IMR-90 (cell line): Measurements from ENCODE around the gene MTCL3.

ENCODE experiments used
- ATAC-seq: fragments of 200-7000 bp; cut with Tn5 transposase; 2 replicates; pipeline ENCODE4 v1.9.1; 2020; ENCODE audit warnings: low read depth, mild to moderate bottlenecking, moderate library complexity
- BruUV-seq: library from RNA; stranded (reverse); fragments of 400-500 nt; replicated peaks from 2 replicates; lab custom pipeline; 2021; lab: Mats Ljungman, UMichigan
- CTCF ChIA-PET: fragments of 300-600 bp; formaldehyde crosslinking; extraction: SDS; loops from one replicate; lab custom pipeline; 2021; ENCODE audit warnings: antibody characterized with exemption; lab: Yijun Ruan, JAX
- POLR2A ChIA-PET: fragments of 300-600 bp; sonication (Branson Sonifier 250); formaldehyde crosslinking; loops from one replicate; lab custom pipeline; 2022; ENCODE audit warnings: antibody characterized with exemption; ENCODE audit not compliant: unreplicated experiment; lab: Charles Lee
- DNase-seq: peaks from one replicate; pipeline ENCODE4 v3.0.0; 2013
- H2AFZ ChIP-seq: replicated peaks from 2 replicates; pipeline ENCODE3; 2013; ENCODE audit warnings: low read length, mild to moderate bottlenecking; ENCODE audit not compliant: poor library complexity
- H2AK5ac ChIP-seq: 2 replicates; pipeline ENCODE4 v1.6.1; 2013; ENCODE audit warnings: low read depth, low read length, inconsistent platforms
- H2AK9ac ChIP-seq: replicated peaks from 2 replicates; pipeline ENCODE3; 2013; ENCODE audit warnings: mild to moderate bottlenecking, low read depth, low read length, moderate library complexity; ENCODE audit not compliant: poor library complexity
- H2BK120ac ChIP-seq: 2 replicates; pipeline ENCODE4 v1.6.1; 2013; ENCODE audit warnings: low read depth, low read length, inconsistent platforms
- H2BK15ac ChIP-seq: 3 replicates; pipeline ENCODE4 v1.6.1; 2013; ENCODE audit warnings: low read depth, low read length, inconsistent platforms
- H2BK20ac ChIP-seq: 2 replicates; pipeline ENCODE4 v1.6.1; 2013; ENCODE audit warnings: low read depth, mild to moderate bottlenecking, inconsistent platforms, low read length, moderate library complexity
- H2BK5ac ChIP-seq: 2 replicates; pipeline ENCODE4 v1.6.1; 2013; ENCODE audit warnings: mild to moderate bottlenecking, low read depth, low read length, inconsistent platforms; ENCODE audit not compliant: poor library complexity, severe bottlenecking
- H3K14ac ChIP-seq: replicated peaks from 2 replicates; pipeline ENCODE4 v1.6.1; 2013; ENCODE audit warnings: low read depth, low read length, inconsistent platforms
- H3K18ac ChIP-seq: 2 replicates; pipeline ENCODE4 v1.6.1; 2013; ENCODE audit warnings: low read depth, low read length, control low read depth
- H3K23ac ChIP-seq: 2 replicates; pipeline ENCODE4 v1.6.1; 2013; ENCODE audit warnings: low read depth, low read length, inconsistent platforms
- H3K27ac ChIP-seq: 2 replicates; pipeline ENCODE4 v1.5.1; 2013; ENCODE audit warnings: mild to moderate bottlenecking, control low read depth, low read length; ENCODE audit not compliant: insufficient read depth
- H3K27me3 ChIP-seq: 2 replicates; pipeline ENCODE4 v1.6.1; 2013; ENCODE audit warnings: low read length; ENCODE audit not compliant: control insufficient read depth, insufficient read depth
- H3K36me3 ChIP-seq: 2 replicates; pipeline ENCODE4 v1.6.1; 2013; ENCODE audit warnings: low read length, mixed read lengths; ENCODE audit not compliant: control insufficient read depth, insufficient read depth
- H3K4ac ChIP-seq: 2 replicates; pipeline ENCODE4 v1.6.1; 2013; ENCODE audit warnings: low read depth, low read length, inconsistent platforms
- H3K4me1 ChIP-seq: 2 replicates; pipeline ENCODE4 v1.6.1; 2013; ENCODE audit warnings: low read length, mixed read lengths; ENCODE audit not compliant: control insufficient read depth, insufficient read depth
- H3K4me2 ChIP-seq: 2 replicates; pipeline ENCODE4 v1.6.1; 2013; ENCODE audit warnings: low read depth, mild to moderate bottlenecking, control low read depth, low read length, moderate library complexity
- H3K4me3 ChIP-seq: 2 replicates; pipeline ENCODE4 v1.5.1; 2013; ENCODE audit warnings: low read depth, mild to moderate bottlenecking, control low read depth, low read length, moderate library complexity; ENCODE audit not compliant: insufficient read depth
- H3K56ac ChIP-seq: 2 replicates; pipeline ENCODE4 v1.6.1; 2013; ENCODE audit warnings: low read length, inconsistent platforms; ENCODE audit not compliant: insufficient read depth; ENCODE audit errors: extremely low read depth
- H3K79me1 ChIP-seq, 2 experiments: 2 replicates each; pipeline ENCODE4 v1.6.1; 2013; ENCODE audit warnings: low read length in 2 of 2, inconsistent platforms in 1 of 2, low read depth in 1 of 2
- H3K9ac ChIP-seq: 2 replicates; pipeline ENCODE4 v1.6.1; 2013; ENCODE audit warnings: low read depth, low read length, control low read depth
- H3K9me1 ChIP-seq: 2 replicates; pipeline ENCODE4 v1.6.1; 2013; ENCODE audit warnings: low read length, inconsistent platforms; ENCODE audit not compliant: insufficient read depth
- H3K9me3 ChIP-seq: 2 replicates; pipeline ENCODE4 v1.6.1; 2013; ENCODE audit warnings: low read length; ENCODE audit not compliant: control insufficient read depth, insufficient read depth
- H4K20me1 ChIP-seq: 2 replicates; pipeline ENCODE4 v1.6.1; 2013; ENCODE audit warnings: low read length, inconsistent platforms; ENCODE audit not compliant: insufficient read depth
- H4K5ac ChIP-seq: 2 replicates; pipeline ENCODE4 v1.6.1; 2013; ENCODE audit warnings: mild to moderate bottlenecking, low read depth, low read length, control low read depth
- H4K8ac ChIP-seq, 2 experiments: 2 replicates each; pipeline ENCODE4 v1.6.1; 2013; ENCODE audit warnings: low read depth in 2 of 2, low read length in 2 of 2, control low read depth in 1 of 2, inconsistent platforms in 1 of 2
- H4K91ac ChIP-seq: 2 replicates; pipeline ENCODE4 v1.6.1; 2013; ENCODE audit warnings: low read depth, low read length, inconsistent platforms; ENCODE audit not compliant: insufficient read depth
- CEBPB ChIP-seq: IDR thresholded peaks from 2 replicates; pipeline ENCODE4 v1.6.1; 2012; ENCODE audit warnings: low read depth, low read length, improper control_type of control experiment
- MAZ ChIP-seq: IDR thresholded peaks from 2 replicates; pipeline ENCODE4 v1.6.1; 2012; ENCODE audit warnings: low read depth, mild to moderate bottlenecking, low read length, improper control_type of control experiment, moderate library complexity, borderline replicate concordance
- MXI1 ChIP-seq: IDR thresholded peaks from 2 replicates; pipeline ENCODE4 v1.6.1; 2012; ENCODE audit warnings: low read depth, mild to moderate bottlenecking, low read length, moderate library complexity, borderline replicate concordance
- dilution Hi-C: fragments of 300-500 bp; cut with HindIII; formaldehyde crosslinking; loops from one replicate; pipeline ENCODE4 v1.14.3; 2018; ENCODE audit warnings: low sequenced_read_pairs; ENCODE audit not compliant: unreplicated experiment
- in situ Hi-C: fragments of 300-500 bp; cut with MboI; formaldehyde crosslinking; loops from 3 replicates; pipeline ENCODE4 v1.14.3; 2019; ENCODE audit warnings: low sequenced_read_pairs, inconsistent platforms, mixed read lengths
- intact Hi-C: fragments of 100-400 bp; cut with micrococcal nuclease; formaldehyde crosslinking; loops from 2 replicates; pipeline ENCODE4 v1.10.0; 2022

Gene MTCL3

DNA sequence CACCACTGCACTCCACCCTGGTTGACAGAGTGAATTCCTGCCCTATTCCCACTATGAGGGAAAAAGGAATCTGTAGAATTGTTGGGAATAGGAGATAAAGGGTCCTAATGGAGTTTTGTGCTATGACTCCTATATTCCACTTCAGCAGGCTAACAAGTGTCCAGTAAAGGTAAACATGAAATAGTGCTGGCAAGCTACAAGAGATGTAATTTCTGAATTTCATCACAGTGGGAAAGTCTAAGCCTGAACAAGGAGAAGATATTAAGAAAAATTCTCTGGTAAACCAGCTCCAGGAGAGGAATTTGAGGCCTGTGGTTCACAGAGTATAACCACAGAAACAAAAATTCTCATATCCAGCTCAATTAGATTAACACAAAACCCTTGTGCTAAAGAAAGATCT, 47.5 kb upstream of the MTCL3 start:
- no peak overlapping the region for H4K8ac ChIP-seq
- no peaks in the 10 kb centered on the region for H4K20me1 ChIP-seq
- no peak overlapping the region for H3K9ac ChIP-seq
- H2AK5ac ChIP-seq, result no peak overlapping the region
- no peaks in the 10 kb centered on the region for H3K36me3 ChIP-seq
- H3K14ac ChIP-seq, result no peak overlapping the region
- H2BK15ac ChIP-seq, result no peak overlapping the region
- H3K9me1 ChIP-seq, result no peaks in the 10 kb centered on the region
- in situ Hi-C loops, result no loop called here
- no peak overlapping the region for H3K56ac ChIP-seq
- H2BK20ac ChIP-seq, result no peak overlapping the region
- no peak overlapping the region for H3K27ac ChIP-seq
- TF ChIP-seq MAZ (no peak), MXI1 (no peak), CEBPB (no peak)
- dilution Hi-C loops, result no loop called here
- intact Hi-C loops, result no loop called here
- no peak overlapping the region for H4K5ac ChIP-seq
- ChIA-PET POLR2A (no interaction called here), CTCF (no interaction called here)
- BruUV-seq, result no TSS peak
- no peaks in the 10 kb centered on the region for H3K27me3 ChIP-seq
- no peak for ATAC-seq
- no peak overlapping the region for H3K4ac ChIP-seq
- no peaks in the 10 kb centered on the region for H3K9me3 ChIP-seq
- H2BK5ac ChIP-seq, result no peak overlapping the region
- H4K91ac ChIP-seq, result no peak overlapping the region
- H2BK120ac ChIP-seq, result no peak overlapping the region
- H3K18ac ChIP-seq, result no peak overlapping the region
- no peak for DNase-seq
- no peak overlapping the region for H2AFZ ChIP-seq
- H2AK9ac ChIP-seq, result no peak overlapping the region
- no peaks in the 10 kb centered on the region for H3K4me1 ChIP-seq
- H3K4me3 ChIP-seq, result no peak overlapping the region
- no peak overlapping the region for H3K4me2 ChIP-seq
- no peaks in the 10 kb centered on the region for H3K79me1 ChIP-seq
- H3K23ac ChIP-seq, result no peak overlapping the region
